OCI-LY7 (cell line): ENCODE data around the gene YTHDF1.

Experiments used
- EZH2phosphoT487 ChIP-seq: fragments of 200-600 bp; sonication (generic); IDR thresholded peaks from 2 replicates; pipeline ENCODE4 v1.6.1; 2018; ENCODE audit warnings: low read depth, borderline replicate concordance, mild to moderate bottlenecking, mixed run types, antibody characterized with exemption, low read length, moderate library complexity, mixed read lengths
- TF ChIP-seq, protein P1 (sequence below): fragments of 200-600 bp; sonication (generic); conservative IDR thresholded peaks from 2 replicates; pipeline ENCODE4 v1.5.1; 2014; ENCODE audit warnings: mild to moderate bottlenecking, antibody characterized with exemption, low read length, moderate library complexity, mixed read lengths

- TF ChIP-seq, protein P1, sequence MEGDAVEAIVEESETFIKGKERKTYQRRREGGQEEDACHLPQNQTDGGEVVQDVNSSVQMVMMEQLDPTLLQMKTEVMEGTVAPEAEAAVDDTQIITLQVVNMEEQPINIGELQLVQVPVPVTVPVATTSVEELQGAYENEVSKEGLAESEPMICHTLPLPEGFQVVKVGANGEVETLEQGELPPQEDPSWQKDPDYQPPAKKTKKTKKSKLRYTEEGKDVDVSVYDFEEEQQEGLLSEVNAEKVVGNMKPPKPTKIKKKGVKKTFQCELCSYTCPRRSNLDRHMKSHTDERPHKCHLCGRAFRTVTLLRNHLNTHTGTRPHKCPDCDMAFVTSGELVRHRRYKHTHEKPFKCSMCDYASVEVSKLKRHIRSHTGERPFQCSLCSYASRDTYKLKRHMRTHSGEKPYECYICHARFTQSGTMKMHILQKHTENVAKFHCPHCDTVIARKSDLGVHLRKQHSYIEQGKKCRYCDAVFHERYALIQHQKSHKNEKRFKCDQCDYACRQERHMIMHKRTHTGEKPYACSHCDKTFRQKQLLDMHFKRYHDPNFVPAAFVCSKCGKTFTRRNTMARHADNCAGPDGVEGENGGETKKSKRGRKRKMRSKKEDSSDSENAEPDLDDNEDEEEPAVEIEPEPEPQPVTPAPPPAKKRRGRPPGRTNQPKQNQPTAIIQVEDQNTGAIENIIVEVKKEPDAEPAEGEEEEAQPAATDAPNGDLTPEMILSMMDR, result no peak
- no peak for TF ChIP-seq EZH2phosphoT487
Observed at GRCh38 chr20:63232235-63233060, 16.5 kb upstream of the YTHDF1 start.
